Heart right ventricle (tissue), 16 donors: ENCODE data around the gene GRWD1. TPM values are rescaled to one million over a fixed set of nuclear protein-coding genes. Genes with fewer than 3 reads are reported as not detected.

Source experiments
- ATAC-seq, 8 donors: fragments of 200-7000 bp; cut with Tn5 transposase; one replicate each; pipeline ENCODE4 v1.9.1; 2020; ENCODE audit warnings: mild to moderate bottlenecking in 8 of 8, moderate library complexity in 8 of 8, moderate number of reproducible peaks in 1 of 8
- DNase-seq, 2 donors: peaks; one replicate each; pipeline ENCODE4 v3.0.0-alpha.2; 2020
- H3K27ac ChIP-seq, 10 donors: fragments of 200-600 bp; sonication (generic) in 2 of 10; one replicate each; pipeline versions ENCODE4 v1.5.0 to v1.8.0; 2020 to 2022; ENCODE audit warnings: mild to moderate bottlenecking in 3 of 10
- H3K27me3 ChIP-seq, 7 donors: fragments of 200-600 bp; one replicate each; pipeline ENCODE4 v1.8.0; 2021 to 2022; ENCODE audit warnings: mild to moderate bottlenecking in 2 of 7
- H3K36me3 ChIP-seq, 9 donors: fragments of 200-600 bp; sonication (generic) in 1 of 9; one replicate each; pipeline versions ENCODE4 v1.5.0 to v1.8.0; 2020 to 2022; ENCODE audit warnings: mild to moderate bottlenecking in 2 of 9
- H3K4me1 ChIP-seq, 9 donors: fragments of 200-600 bp; sonication (generic) in 1 of 9; one replicate each; pipeline versions ENCODE4 v1.5.0 to v1.8.0; 2020 to 2022; ENCODE audit warnings: mild to moderate bottlenecking in 4 of 9
- H3K4me3 ChIP-seq, 10 donors: fragments of 200-600 bp; sonication (generic) in 2 of 10; one replicate each; pipeline versions ENCODE4 v1.5.0 to v1.8.0; 2020 to 2022; ENCODE audit warnings: mild to moderate bottlenecking in 7 of 10, moderate library complexity in 2 of 10
- H3K9me3 ChIP-seq, 11 donors: fragments of 200-600 bp in 10 of 11; sonication (generic) in 2 of 11; one replicate each; pipeline versions ENCODE4 v1.5.0 to v1.8.0; 2013 to 2022; ENCODE audit warnings: mild to moderate bottlenecking in 2 of 11, control low read depth in 1 of 11, moderate library complexity in 1 of 11
- WGBS, 2 donors: extraction: QIAGEN DNeasy Blood & Tissue Kit; methylation state at CpG; one replicate each; pipeline ENCODE4 v1.1.7; 2013; ENCODE audit warnings: inconsistent platforms in 1 of 2; 5-methylcytosine and 5-hydroxymethylcytosine counted together
- intact Hi-C, 10 donors: fragments of 100-400 bp; cut with DNase I; formaldehyde crosslinking; loops; one replicate each; pipeline versions ENCODE4 v1.11.1 to v1.14.2; 2022
- polyA plus RNA-seq, 2 donors: library from polyadenylated mRNA; stranded (reverse); fragments of 200-250 nt; gene quantifications; one replicate each; pipeline ENCODE4 v1.2.3, GENCODE V29; 2013
- total RNA-seq, 10 donors: library from RNA; stranded (reverse); fragmentation: NEBNext Ultra II Directional in 3 of 10; extraction: Animal tissue kit (Norgen Biotek cat#: 25700) in 3 of 10; gene quantifications; one replicate each; pipeline versions ENCODE4 v1.2.1 to v1.2.4, GENCODE V29; 2021 to 2023
- TF ChIP-seq, protein P1 (sequence below), 9 donors: fragments of 200-600 bp; sonication (generic) in 2 of 9; IDR thresholded peaks; one replicate each; pipeline versions ENCODE4 v1.5.0 to v1.8.0; 2021 to 2022; ENCODE audit warnings: antibody characterized with exemption in 9 of 9, mild to moderate bottlenecking in 5 of 9, moderate library complexity in 1 of 9
- donor health status: Arrhythmogenic right ventricular cardiomyopathy.
- donor health status: ischemic (EF 13 %, LVEDD 7.1; RV severe dilation, severe dysfunction).
- donor health status: healthy with polysubstance abuse.
- donor health status: DM: no; HTN: yes; CAD: no.
- donor health status: DM: no; HTN: no; CAD: no.
- donor health status: ischemic (EF 25% LVEDD 6.9; RV normal size, moderate dysfunction).
- donor health status: ischemic (EF 25% LVEDD 5.7; RV mildly dilated, moderate dysfunction).
- donor health status: healthy.
- donor health status: DM: yes; HTN: yes; CAD: no.
- donor health status: Ischemic cardiomyopathy.
- donor health status: ischemic (EF 35%, LVEDD 5.7; RV mildly dilated, moderate dysfunction).
- donor health status: nonischemic (EF 11% LVEDD 7.7; RV severe dilation, severe dysfunction).
- donor health status: DM: yes; HTN: yes; CAD: no.
- donor health status: PGD.
- donor health status: ischemic (EF 29% LVEDD 5.4; RV normal size, mild dysfunction).
- donor health status: nonischemic (EF 23%, LVEDD 6.1; RV moderate dilation, normal function).

GRWD1 gene
- total and polyA plus RNA-seq, 12 donors = 5.6 to 26.2 (median 17.0) TPM

DNA sequence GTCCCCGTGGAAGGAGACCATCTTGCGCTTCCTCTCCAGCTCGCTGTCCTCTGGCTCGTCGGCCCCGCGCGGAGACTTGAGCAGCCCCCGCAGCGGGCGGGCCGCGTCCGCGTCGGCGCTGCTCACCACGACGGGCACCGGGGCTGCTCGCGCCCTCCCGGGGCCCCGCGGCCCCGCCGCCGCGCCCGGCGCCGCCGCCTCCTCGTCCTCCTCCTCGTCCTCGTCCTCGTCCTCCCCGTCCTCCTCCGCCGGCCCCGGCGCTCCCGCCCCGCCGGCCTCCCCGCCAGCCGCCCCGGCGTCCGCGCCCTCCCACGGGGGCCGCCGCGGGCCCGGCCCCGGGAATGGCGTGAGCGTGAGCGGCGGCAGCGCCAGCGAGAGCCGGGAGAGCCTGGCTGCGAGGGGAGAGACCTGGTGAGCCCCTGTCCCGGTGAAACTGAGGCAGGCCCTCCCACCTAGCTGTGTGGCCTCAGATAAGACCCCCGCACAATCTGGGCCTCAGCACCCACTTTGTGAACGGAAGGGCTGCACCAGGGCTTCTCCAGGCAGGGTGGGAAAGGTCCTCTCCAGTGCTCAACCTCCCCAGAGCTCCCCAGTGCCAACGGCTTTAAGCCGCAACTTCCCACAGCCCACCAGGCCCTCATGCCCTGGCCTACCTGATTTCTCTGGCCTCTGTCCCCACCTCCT lies 48.1 kb downstream of the GRWD1 start:
- intact Hi-C loops = loop anchor here in 6 of 10 donors (1.0 to 10.0 kb wide), 6 partner anchors 25 to 229 kb away; partner anchors contain the start of gene CYTH2 (in 1 of the 6)
- peak overlapping the region in 9 of 10 donors; percentile 25 to 62 (median 57) for H3K4me3 ChIP-seq
- H3K36me3 ChIP-seq = no peaks in the 10 kb centered on the region
- DNase-seq (no peak), ATAC-seq (peak in 7 of 8 donors; percentile 1 to 6 (median 3))
- H3K27me3 ChIP-seq = peaks cover 0 to 70% (median 25%) of the 10 kb centered on the region in 7 donors
- H3K27ac ChIP-seq = peak overlapping the region in 7 of 10 donors; percentile 25 to 83 (median 61)
- H3K9me3 ChIP-seq = no peaks in the 10 kb centered on the region
- 4% methylated on average over 61 to 70 of the region's 70 CpGs for WGBS, 2 donors
- TF ChIP-seq, protein P1, sequence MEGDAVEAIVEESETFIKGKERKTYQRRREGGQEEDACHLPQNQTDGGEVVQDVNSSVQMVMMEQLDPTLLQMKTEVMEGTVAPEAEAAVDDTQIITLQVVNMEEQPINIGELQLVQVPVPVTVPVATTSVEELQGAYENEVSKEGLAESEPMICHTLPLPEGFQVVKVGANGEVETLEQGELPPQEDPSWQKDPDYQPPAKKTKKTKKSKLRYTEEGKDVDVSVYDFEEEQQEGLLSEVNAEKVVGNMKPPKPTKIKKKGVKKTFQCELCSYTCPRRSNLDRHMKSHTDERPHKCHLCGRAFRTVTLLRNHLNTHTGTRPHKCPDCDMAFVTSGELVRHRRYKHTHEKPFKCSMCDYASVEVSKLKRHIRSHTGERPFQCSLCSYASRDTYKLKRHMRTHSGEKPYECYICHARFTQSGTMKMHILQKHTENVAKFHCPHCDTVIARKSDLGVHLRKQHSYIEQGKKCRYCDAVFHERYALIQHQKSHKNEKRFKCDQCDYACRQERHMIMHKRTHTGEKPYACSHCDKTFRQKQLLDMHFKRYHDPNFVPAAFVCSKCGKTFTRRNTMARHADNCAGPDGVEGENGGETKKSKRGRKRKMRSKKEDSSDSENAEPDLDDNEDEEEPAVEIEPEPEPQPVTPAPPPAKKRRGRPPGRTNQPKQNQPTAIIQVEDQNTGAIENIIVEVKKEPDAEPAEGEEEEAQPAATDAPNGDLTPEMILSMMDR (IDR thresholded peaks at IDR 0.05) = no peak
- peaks cover 2 to 54% (median 30%) of the 10 kb centered on the region in 9 donors for H3K4me1 ChIP-seq

DNA sequence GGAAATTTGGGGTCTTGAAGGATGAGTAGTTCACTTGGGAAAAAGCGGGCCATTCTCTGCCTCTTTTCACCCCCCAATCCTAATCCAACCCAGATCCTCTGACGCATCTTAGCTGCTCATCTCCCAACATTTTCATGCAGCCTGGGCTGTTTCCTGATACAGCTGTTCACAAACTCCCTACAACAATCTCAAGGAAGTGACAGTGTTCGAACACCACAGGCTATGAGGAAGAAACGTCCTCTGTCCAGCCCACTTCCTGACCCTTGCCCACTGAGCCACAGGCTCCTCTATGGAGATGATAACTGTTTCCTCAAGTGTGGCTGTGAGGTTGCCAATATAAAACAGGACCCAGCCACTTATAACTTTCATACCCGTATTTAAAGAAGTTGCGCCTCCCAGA lies 49.6 kb downstream of the GRWD1 start:
- Histone ChIP-seq H3K27me3 (peaks cover 0 to 79% (median 40%) of the 10 kb centered on the region in 7 donors), H3K9me3 (no peaks in the 10 kb centered on the region), H3K4me3 (no peak overlapping the region), H3K27ac (peak overlapping the region in 1 of 10 donors; percentile 9), H3K36me3 (no peaks in the 10 kb centered on the region), H3K4me1 (peaks cover 2 to 54% (median 29%) of the 10 kb centered on the region in 9 donors)
- TF ChIP-seq, protein P1 (IDR thresholded peaks at IDR 0.05) = no peak
- ATAC-seq = no peak
- no peak for DNase-seq
- WGBS, 2 donors = 67 to 68% methylated on average over 6 of the region's 6 CpGs
- intact Hi-C loops = loop anchor here in 2 of 10 donors (10.0 kb wide), 2 partner anchors 181 to 231 kb away; no protein-coding TSS in a partner anchor

DNA sequence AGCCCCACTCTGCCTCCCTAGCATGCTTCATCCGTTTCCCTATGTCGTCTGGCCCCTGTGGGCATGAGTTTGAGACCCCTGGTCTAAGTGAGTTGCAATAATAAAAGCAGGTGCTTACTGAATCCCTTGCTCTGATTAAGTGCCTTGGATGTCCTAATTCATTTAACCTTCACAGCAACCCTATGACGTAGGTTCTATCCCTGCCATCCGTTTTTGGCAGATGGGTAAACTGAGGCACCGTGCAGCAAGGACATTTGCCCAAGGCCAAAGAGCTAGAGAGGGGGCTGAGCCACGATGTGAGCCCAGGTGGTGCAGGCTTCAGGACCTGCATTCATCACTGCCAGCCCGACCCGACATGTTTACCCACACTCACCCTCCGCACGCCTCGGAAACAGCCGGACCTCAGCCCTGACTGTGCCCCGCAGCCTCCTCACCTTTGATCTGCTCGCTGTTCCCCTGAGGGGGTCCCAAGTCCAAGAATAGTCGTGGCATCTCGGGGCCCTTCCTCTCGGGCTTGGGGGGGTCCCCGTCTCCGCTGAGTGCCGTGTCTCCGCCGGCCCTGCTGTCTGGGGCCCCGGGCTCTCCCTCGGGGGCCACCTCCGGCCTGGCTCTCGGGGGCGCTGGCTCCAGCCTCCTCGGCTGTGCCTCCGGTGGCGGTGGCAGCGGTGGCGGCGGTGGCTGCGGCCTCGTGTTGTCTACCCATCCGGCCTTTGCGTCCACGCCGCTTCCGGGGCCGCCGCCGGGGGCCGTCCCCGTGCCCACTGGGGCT lies 51.4 kb downstream of the GRWD1 start:
- no peak for DNase-seq
- Histone ChIP-seq H3K4me3 (peak overlapping the region in 3 of 10 donors; percentile 24 to 39 (median 31)), H3K4me1 (peaks cover 2 to 49% (median 16%) of the 10 kb centered on the region in 9 donors)

More for the DNA sequence above, 51.4 kb downstream of the GRWD1 start:
- TF ChIP-seq, protein P1 (IDR thresholded peaks at IDR 0.05) = no peak
- ATAC-seq = no peak
- peaks cover 9 to 75% (median 50%) of the 10 kb centered on the region in 7 donors for H3K27me3 ChIP-seq
- H3K36me3 ChIP-seq = no peaks in the 10 kb centered on the region
- WGBS, 2 donors = 68 to 77% methylated on average over 32 to 45 of the region's 45 CpGs
- intact Hi-C loops = loop anchor here in 2 of 10 donors (10.0 kb wide), 2 partner anchors 182 to 232 kb away; no protein-coding TSS in a partner anchor
- H3K27ac ChIP-seq = no peak overlapping the region
- no peaks in the 10 kb centered on the region for H3K9me3 ChIP-seq
